ENCODE results near the gene DNM3. TPM values are rescaled to one million over a fixed set of nuclear protein-coding genes. Genes with fewer than 3 reads are reported as not detected.

The DNM3 gene
- total RNA-seq, 1 donor from 2014 or later = 2.1 TPM

GRCh38 chr1:171805395-171806115, 35.7 kb upstream of the DNM3 start:
- CTCF ChIA-PET = interaction anchor here (0.7 to 8.4 kb wide), 2 partner anchors 181 to 197 kb away, joined by 3 to 160 read pairs; no protein-coding TSS in a partner anchor
- H3K4me1 Mint-ChIP-seq = peaks cover 28% of the 10 kb centered on the region
- H3K9me3 Mint-ChIP-seq = no peaks in the 10 kb centered on the region
- peak overlapping the region; percentile 35 for H3K4me3 Mint-ChIP-seq
- intact Hi-C loops (cut with micrococcal nuclease) = no loop called here
- no peaks in the 10 kb centered on the region for H3K27me3 Mint-ChIP-seq
- DNase-seq (no peak), ATAC-seq (ENCODE audit: low read depth) (peak; percentile 56)
- no peak for TF ChIP-seq CTCF (IDR thresholded peaks at IDR 0.05)
- H3K27ac Mint-ChIP-seq = no peak overlapping the region
- POLR2A ChIA-PET = no interaction called here
- no peaks in the 10 kb centered on the region for H3K36me3 Mint-ChIP-seq (ENCODE audit: low read depth)

- ChIA-PET CTCF (no interaction called here), POLR2A (no interaction called here)
- H3K4me1 Mint-ChIP-seq = peaks cover 28% of the 10 kb centered on the region
- H3K27me3 Mint-ChIP-seq = no peaks in the 10 kb centered on the region
- H3K4me3 Mint-ChIP-seq = no peak overlapping the region
- no peak for TF ChIP-seq CTCF (IDR thresholded peaks at IDR 0.05)
- DNase-seq = no peak
- H3K9me3 Mint-ChIP-seq = no peaks in the 10 kb centered on the region
- no peak overlapping the region for H3K27ac Mint-ChIP-seq
- H3K36me3 Mint-ChIP-seq (ENCODE audit: low read depth) = no peaks in the 10 kb centered on the region
- ATAC-seq (ENCODE audit: low read depth) = peak; percentile 34
- intact Hi-C loops (cut with micrococcal nuclease) = no loop called here
These were observed 33.7 kb upstream of the DNM3 start for GRCh38 chr1:171807556-171807955.

GRCh38 chr1:171809834-171810233, 31.5 kb upstream of the DNM3 start:
- Mint-ChIP-seq H3K27me3 (no peaks in the 10 kb centered on the region), H3K4me3 (no peak overlapping the region), H3K27ac (no peak overlapping the region), H3K36me3 (ENCODE audit: low read depth) (no peaks in the 10 kb centered on the region), H3K4me1 (peaks cover 26% of the 10 kb centered on the region), H3K9me3 (no peaks in the 10 kb centered on the region)
- CTCF ChIA-PET = interaction anchor here (4.8 kb wide), 1 partner anchor 8 kb away, joined by 25 read pairs; no protein-coding TSS in a partner anchor
- ATAC-seq (ENCODE audit: low read depth) (no peak), DNase-seq (no peak)
- no peak for TF ChIP-seq CTCF (IDR thresholded peaks at IDR 0.05)
- intact Hi-C loops (cut with micrococcal nuclease) = no loop called here
- POLR2A ChIA-PET = no interaction called here

- no peak overlapping the region for H3K27ac Mint-ChIP-seq
- H3K4me3 Mint-ChIP-seq = no peak overlapping the region
- no peaks in the 10 kb centered on the region for H3K9me3 Mint-ChIP-seq
- H3K4me1 Mint-ChIP-seq = peaks cover 11% of the 10 kb centered on the region
- H3K27me3 Mint-ChIP-seq = no peaks in the 10 kb centered on the region
- ATAC-seq (ENCODE audit: low read depth) = no peak
- TF ChIP-seq CTCF (IDR thresholded peaks at IDR 0.05) = no peak
- H3K36me3 Mint-ChIP-seq (ENCODE audit: low read depth) = no peaks in the 10 kb centered on the region
- intact Hi-C loops (cut with micrococcal nuclease) = no loop called here
- DNase-seq = no peak
- CTCF ChIA-PET = interaction anchor here (4.8 kb wide), 1 partner anchor 10 kb away, joined by 25 read pairs; no protein-coding TSS in a partner anchor
- POLR2A ChIA-PET = no interaction called here
These were observed 29.6 kb upstream of the DNM3 start for GRCh38 chr1:171811672-171812071.

- no peaks in the 10 kb centered on the region for H3K9me3 Mint-ChIP-seq
- DNase-seq = no peak
- no peaks in the 10 kb centered on the region for H3K4me1 Mint-ChIP-seq
- ChIA-PET POLR2A (no interaction called here), CTCF (no interaction called here)
- H3K36me3 Mint-ChIP-seq (ENCODE audit: low read depth) = no peaks in the 10 kb centered on the region
- TF ChIP-seq CTCF (IDR thresholded peaks at IDR 0.05) = no peak
- H3K27ac Mint-ChIP-seq = no peak overlapping the region
- intact Hi-C loops (cut with micrococcal nuclease) = no loop called here
- no peak overlapping the region for H3K4me3 Mint-ChIP-seq
- no peak for ATAC-seq (ENCODE audit: low read depth)
- H3K27me3 Mint-ChIP-seq = no peaks in the 10 kb centered on the region
These were observed 26.6 kb upstream of the DNM3 start for GRCh38 chr1:171814692-171815091.
